Measurements from ENCODE around the gene XPO1.
"Not testable (repeated sequence)": the region's sequence is repeated elsewhere in the genome, so short reads cannot be mapped to it uniquely, and the experiment has no call there.

XPO1 gene

DNA sequence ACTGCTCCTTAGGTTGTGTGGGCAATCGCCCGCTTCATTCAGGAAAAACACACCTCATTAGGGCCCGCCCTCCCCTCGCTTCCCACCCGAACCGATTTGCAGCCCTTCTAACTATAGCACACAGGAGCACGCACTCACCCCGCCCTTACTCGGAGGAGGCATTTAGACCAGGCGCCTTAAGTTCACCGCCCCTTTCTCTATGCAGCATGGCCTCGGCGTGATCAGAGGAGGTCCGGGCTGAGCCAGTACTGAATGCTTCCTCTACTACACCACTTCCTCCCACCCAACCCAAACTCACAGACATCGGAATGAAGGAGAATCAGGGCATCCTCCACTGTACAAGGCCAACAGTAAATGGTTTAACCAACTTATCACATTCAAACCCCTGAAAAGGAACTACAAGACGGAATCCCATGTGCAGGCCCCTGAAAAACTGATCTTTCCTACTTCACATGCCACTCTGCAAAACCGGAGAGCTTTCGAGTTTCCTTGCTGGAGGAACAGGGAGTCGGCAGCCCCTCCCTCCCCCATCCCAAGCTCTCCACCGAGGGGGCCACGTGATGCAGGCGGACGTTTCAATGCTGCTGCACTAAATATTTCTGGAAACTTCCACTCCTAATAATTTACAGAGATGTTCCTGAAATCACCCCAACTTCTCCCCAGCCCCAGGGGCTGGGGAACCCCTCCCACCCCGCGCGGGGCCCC is 1.4 kb downstream of the XPO1 start:
- DNase-seq (ENCODE audit: low read depth in 3 of 3, low spot score in 1 of 3), result peak; percentile 55 to 67 (median 66)

DNA sequence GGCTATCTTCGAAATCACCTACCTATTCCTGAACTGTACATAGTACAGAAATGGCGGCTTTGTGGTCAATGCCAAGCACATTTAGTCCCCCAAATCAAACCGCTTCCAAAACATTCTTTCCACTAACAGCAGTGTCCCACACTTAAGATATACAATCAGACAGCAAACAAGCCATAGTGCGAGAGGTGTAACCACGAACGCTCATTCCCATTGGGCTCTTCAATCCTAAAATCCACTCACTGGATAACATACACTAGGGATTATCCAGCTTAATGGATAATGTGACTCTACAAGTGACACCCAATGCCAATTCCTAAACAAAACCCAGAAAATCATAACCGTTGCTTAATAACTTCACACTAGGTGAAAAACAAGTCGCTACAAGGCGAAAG is 2.0 kb downstream of the XPO1 start:
- DNase-seq (ENCODE audit: low read depth in 3 of 3, low spot score in 1 of 3), result no peak

DNA sequence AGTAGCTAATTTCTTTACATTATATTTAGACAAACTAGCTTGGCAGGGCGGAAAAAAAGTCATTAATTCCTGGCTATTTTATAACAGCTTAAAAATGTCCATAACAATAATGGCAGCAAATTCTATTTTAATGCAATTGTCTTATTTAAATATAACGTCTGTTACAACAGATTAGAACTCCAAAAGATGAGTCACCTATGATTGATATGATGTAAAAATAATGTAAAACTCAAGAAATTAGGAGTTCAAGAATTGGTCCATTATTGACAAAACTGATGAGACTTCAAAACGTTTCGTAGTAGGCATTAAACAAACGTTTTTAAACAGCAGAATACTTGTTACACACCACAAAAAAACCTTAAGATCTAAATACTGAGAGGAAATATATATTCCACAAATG is 2.7 kb downstream of the XPO1 start:
- DNase-seq (ENCODE audit: low read depth in 3 of 3, low spot score in 1 of 3), result no peak

DNA sequence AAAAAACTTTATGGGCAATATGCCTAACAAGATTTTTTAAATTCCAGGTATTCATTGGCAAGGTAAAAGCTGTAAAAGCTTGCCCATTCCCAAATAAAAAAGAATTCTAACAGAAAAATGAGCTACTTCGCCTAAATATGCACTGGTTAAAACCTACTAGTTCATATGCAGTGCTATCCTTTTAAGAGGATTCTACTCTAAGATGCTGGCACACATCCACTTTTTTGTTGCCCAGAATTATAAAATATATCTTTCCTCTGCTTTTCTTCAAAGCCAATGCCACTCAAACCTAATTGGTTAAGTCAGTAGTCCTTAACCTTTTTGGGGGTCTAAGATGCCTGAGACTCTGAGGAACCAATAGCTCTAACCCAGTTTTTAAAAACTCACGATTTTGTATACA is 3.2 kb downstream of the XPO1 start:
- DNase-seq (ENCODE audit: low read depth in 3 of 3, low spot score in 1 of 3), result no peak

DNA sequence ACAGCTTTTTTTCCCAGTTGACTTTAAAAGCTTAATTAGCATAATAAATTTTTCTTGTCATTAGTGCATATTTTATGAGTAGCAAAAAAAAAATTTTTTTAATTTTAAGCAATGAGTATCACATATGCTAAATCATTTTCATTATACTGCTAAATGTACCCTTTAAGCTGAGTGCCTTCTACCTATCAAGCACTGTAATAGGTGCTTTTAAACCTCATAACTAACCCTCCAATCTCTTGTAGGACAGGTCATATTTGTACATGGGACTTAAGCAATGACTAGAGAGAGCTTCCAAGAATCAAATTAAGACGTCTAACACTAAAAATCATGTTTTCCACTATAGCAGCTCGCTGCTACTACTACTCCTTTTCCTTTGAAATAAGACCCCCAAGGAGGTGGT is 7.4 kb downstream of the XPO1 start:
- DNase-seq (ENCODE audit: low read depth in 3 of 3, low spot score in 1 of 3), result no peak

DNA sequence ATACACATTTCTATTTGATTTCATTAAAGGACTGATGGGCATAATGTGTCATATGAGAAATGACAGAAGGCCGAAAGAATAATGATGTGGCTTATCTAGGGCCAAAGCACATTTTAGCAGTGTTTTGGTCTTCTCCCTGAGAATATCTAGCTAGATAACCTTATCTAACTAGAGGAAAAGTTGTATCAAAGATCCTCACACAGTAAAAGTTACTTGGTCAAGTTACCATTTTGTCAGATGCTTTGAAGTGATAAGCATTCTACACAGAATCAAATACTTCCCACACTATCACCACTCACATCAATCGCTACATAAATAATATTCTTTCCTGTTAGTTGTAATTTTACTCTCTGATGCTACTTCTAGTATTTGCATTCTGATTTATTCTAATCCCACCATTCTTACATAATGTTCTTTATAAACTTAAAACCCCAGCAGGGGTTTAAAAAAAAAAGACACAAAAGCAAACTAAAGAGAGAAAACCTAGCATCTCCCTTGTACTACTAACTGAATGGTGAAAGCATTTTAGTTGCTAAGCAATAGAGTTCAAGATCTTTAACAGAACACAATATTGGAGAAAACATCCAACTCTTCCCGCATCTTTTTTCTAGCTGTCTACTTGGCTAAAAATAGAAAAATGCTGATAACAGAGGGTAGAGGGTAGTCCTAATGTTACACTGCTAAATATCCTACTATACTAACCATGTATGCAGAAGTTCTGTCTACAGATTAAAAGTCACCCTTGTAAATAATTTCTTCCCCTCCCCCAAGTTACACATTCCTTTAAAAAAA is 8.0 kb downstream of the XPO1 start:
- DNase-seq (ENCODE audit: low read depth in 3 of 3, low spot score in 1 of 3), result no peak

DNA sequence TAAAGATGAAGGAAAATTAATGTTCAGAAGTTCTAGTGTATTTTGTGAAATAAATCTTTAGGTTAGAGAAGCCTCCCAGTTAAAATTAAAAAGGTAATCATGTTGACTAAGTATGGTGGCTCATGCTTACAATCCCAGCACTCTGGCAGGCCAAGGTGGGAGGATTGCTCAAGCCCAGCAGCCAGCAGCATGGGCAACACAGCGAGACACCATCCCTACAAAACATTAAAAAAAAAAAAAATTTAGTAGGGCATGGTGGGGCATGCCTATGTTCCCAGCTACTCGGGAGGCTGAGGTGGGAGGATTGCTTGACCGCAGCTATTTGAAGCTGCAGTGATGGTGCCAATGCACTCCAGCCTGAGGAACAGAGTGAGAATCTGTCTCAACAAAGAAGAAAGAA is 17.9 kb downstream of the XPO1 start:
- DNase-seq (ENCODE audit: low read depth in 3 of 3, low spot score in 1 of 3), result no peak

DNA sequence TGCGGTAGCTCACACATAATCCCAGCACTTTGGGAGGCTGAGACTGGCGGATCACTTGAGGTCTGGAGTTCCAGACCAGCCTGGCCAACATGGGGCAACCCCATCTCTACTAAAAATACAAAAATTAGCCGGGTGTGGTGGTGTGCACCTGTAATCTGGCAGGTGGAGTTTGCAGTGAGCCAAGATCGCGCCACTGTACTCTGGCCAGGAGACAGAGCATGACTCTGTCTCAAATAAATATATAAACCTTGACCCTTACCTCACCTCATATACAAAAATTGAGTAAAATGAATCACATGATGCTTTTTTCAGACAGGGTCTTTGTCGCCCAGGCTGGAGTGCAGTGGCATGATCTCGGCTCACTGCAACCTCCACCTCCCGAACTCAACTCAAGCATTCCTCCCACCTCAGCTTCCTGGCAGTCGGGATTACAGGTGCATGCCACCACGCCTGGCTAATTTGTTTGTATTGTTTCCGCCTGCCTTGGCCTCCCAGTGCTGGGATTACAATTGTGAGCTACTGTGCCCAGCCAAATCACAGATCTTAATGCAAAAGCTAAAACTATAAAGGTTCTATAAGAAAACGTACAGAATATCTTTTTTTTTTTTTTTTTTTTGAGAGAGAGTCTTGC is 25.3 kb downstream of the XPO1 start:
- no peak for DNase-seq (ENCODE audit: low read depth in 3 of 3, low spot score in 1 of 3)

DNA sequence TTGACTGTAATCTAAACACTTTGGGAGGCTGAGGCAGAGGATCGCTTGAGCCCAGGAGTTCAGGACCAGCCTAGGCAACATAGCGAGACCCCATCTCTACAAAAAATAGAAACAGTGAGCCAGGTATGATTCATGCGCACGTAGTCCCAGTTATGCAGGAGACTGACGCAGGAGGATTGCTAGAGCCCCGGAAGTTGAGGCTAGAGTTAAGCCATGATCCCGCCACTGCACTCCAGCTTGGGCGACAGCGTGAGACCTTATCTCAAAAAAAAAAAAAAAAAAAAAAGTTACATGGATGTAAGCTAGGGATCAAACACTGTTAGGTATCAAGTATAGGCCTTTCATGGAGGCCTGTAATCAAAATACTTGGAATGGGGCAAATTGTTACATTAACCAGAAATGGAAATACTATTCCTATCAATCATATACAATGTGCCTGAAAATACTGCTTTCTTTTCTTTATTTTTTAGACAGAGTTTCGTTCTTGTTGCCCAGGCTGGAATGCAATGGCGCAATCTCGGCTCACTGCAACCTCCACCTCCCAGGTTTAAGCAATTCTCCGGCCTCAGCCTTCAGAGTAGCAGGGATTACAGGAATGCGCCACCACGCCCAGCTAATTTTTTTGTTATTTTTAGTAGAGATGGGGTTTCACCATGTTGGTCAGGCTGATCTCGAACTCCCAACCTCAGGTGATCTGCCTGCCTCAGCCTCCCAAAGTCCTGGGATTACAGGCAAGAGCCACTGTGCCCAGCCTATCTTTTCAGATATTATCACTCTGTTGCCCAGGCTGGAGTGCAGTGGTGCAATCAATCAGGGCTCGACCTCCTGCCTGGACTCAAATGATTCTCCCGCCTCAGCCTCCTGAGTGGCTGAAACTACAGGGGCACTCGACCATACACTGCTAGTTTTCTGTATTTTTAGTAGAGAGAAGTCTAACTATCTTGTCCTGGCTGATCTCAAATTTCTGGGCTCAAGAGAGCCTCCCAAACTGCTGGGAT is 27.2 kb downstream of the XPO1 start:
- no peak for DNase-seq (ENCODE audit: low read depth in 3 of 3, low spot score in 1 of 3)

DNA sequence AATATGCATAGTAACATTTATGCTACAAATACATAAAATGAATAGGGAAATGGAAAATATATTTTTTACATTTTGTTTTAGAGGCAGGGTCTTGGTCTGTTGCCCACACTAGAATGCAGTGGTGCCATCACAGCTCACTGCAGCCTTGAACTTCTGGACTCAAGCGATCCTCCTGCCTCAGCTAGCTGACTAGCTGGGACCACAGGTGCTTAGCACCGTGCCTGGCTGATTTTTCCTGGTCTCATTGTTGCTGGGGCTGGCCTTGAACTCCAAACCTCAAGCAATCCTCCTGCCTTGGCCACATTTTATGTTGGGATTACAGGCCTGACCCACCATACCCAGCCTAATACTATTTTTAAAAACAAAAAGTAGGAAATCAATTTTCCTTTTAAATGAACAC is 33.2 kb downstream of the XPO1 start:
- no peak for DNase-seq (ENCODE audit: low read depth in 3 of 3, low spot score in 1 of 3)

DNA sequence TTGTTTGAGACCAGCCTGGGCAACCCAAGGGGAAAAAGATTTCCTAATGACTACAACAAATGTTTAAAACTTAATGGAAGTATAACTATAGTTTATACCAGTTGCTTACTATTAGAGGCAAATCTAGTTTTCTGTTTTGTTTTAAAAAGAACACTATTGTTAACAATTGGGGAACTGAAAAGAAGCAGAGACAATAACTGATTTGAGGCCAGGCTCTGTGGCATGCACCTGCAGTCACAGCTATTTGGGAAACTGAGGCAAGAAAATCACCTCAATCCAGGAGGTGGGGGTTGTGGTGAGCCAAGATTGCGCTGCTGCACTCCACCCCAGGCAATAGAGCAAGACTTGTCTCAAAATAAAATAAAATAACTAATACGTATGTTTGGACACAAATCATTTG is 39.1 kb downstream of the XPO1 start:
- DNase-seq (ENCODE audit: low read depth in 3 of 3, low spot score in 1 of 3), result no peak

DNA sequence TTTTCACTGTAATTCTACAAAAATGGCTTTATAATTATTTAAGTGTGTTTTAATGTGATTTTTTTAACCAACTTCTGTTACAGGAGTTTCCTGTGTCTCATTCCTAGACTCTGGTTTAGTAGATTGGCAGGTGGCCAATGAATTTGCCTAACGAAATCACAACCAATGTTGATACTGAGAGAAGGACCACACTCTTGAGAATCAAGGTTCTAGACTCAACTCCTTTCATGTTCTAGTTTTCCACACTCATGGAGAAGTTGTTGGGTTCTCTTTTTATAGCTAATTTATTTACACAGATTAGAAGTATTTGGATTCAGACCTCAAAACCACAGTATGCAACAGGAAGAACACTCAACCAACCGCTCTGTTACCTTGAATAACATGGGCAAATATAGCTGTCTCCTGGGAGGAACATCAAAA is 44.6 kb downstream of the XPO1 start:
- no peak for DNase-seq (ENCODE audit: low read depth in 3 of 3, low spot score in 1 of 3)

DNA sequence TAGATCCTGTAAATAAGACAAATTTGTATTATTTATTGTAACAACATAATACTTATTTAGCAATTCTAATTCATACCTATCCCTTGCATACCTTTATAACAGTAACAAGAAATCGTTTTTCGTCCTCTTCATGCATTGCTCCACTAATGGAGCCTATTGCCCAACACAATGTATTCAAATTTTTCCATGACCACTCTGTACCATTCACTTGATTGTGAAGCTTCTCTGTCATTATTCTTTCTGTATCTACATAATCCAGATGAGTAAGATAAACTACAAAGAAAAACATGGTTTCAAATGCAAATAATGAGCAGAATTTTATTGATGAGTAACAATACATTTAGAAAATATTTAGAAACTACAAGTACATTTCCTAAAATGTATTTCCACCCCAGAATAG is 45.7 kb downstream of the XPO1 start:
- DNase-seq (ENCODE audit: low read depth in 3 of 3, low spot score in 1 of 3), result no peak

DNA sequence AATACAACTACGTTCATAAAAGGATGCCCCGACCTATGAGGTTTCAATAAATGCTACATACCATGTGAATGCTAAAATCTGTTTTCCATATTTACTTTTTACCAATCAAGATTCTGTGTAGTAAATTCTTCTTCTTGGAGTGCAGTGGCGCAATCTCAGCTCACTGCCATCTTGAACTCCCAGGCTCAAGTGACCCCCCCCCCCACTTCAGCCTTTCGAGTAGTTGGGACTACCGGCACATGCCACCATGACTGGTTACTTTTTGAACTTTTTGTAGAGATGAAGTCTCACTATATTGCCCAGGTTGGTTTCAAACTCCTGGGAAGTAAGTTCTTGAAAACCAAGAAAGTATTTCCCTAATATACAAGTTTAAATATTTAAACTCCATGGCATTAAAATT is 52.9 kb downstream of the XPO1 start:
- no peak for DNase-seq (ENCODE audit: low read depth in 3 of 3, low spot score in 1 of 3)

DNA sequence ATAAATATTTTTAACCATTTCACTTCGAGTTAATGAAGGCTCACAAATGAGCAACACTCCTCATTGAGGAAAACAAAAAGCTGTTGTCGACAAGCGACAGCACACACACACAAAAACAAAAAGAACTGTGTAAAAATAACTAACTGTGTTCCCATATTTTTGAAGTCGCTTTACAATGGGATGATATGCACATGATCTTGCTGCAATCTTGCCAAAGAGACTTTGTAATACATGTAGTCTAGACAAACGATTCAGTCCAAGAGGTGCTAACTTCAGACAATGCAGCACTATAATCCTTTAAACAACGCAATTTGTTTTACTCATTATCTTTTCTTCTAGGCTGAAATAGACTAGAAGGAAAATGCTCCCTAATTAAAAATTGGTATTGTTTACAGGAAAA is 60.1 kb downstream of the XPO1 start:
- DNase-seq (ENCODE audit: low read depth in 3 of 3, low spot score in 1 of 3), result no peak

DNA sequence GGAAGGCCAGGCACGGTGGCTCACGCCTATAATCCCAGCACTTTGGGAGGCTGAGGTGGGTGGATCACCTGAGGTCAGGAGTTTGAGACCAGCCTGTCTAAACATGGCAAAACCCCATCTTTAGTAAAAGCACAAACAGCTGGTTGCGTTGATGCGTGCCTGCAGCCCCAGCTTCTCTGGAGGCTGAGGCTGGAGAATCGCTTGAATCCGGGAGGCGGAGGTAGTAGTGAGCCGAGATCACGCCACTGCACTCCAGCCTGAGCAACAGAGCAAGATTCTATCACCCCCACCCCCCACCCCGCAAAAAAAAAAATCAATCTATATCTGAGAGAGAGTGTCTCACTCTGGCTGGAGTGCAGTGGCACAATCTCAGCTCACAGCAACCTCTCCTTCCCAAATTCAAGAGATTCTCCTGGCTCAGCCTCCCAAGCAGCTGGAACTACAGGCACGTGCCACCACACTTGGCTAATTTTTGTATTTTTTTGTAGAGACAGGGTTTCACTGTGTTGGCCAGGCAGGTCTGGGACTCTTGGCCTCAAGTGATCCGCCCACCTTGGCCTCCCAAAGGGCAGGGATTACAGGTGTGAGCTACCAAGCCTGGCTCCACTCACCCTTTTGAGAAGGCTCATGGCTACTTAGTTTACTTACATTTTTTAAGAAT is 61.1 kb downstream of the XPO1 start:
- DNase-seq (ENCODE audit: low read depth in 3 of 3, low spot score in 1 of 3), result not testable (repeated sequence)

DNA sequence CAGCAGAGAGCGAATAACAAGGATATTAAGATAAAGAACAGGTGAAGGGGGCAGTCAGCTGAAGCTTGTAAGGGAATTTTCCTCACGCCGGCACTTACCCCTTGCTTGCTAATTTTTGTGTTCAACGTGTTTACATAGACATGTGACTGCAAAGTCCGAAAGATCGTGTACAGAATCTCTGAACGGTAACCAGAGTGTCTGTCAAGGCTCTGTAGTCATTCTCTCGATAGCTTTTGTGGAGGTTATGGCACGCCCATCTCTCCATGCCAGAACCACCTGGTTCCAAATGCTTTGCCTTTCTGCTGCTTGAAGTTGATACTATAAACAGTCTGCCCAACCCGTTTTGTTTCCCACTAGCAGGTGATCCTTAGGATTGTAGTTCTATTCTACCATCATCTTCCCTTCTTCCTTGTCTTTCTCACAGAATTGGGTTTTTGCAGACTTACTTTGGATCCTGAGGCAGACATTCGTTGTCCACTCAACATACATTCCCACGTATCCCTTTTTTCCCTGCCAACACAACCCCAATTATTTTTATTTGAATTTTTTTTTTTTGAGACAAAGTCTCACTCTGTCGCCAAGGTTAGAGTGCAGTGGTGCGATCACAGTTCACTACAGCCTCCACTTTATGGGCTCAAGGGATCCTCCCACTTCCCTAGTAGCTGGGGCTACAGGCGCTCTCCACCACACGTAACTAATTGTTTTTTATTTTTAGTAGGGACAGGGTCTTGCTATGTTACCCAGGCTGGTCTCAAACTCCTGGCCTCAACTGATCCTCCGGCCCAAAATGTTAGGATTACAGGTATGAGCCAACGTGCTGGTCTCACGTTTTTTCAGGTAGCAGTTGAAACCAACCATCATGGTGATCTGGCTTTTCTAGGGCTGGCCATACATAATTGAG is 66.0 kb downstream of the XPO1 start:
- no peak for DNase-seq (ENCODE audit: low read depth in 3 of 3, low spot score in 1 of 3)

DNA sequence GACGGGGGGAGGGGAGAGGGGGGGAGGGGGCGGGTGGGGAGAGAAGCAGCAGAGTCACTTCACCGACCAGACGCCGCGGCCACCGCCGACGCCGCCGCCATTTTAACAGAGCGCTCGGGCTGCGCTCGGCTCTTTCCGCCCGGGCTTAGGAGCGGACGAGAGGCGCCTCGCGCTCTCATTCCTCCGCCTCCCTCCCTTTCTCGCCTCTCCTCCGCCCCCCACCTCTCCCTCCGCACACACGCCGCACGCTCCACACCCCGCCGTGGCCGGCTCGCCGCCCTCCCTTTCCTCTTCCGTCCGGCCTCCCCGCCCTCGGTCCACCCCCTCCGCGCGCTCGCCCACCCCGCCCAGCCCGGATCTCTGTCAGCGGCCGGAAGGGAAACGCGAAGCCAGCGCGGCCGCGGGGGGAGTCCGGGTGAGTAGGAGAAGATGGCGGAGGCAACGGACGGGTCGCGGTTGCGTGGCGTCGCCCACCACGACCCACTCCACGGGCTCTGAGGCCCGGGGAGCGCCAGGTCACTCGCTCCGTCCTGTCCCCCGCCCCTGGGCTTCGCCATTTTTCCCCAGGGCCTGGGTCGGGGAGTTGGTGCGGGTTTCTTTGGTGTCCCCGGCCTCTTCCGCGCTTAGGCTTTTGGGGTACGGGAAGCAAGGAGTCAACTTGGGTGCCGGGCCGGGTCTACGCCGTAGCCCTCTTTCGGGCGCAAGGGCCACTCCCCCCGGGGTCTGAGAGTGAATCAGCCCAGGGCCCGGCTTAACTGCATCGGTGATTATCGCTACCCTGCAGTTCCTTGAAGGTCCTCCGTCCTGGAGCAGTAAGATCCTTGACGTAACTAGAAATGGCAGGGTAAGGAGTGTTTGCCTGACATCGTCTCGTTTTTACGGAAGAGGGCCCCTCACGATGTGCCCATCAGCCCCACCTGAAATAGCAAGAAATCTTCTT is 66.9 kb downstream of the XPO1 start, which contains the start of gene USP34:
USP34 (minus strand) TSS at position 123 of the 940 bp plus-strand sequence. CDS start 395 bp downstream, outside the sequence.
- DNase-seq (ENCODE audit: low read depth in 3 of 3, low spot score in 1 of 3), result peak; percentile 82 to 84 (median 83)

All from stimulated activated CD4-positive, alpha-beta T cell treated with anti-CD3 and anti-CD28 coated beads, TNF-alpha, amount 100 ng/mL, for 1 hour (primary cell).